H9 (cell line): ENCODE measurements around the gene MGAT4A. TPM values are rescaled to one million over a fixed set of nuclear protein-coding genes. Genes with fewer than 3 reads are reported as not detected.

Experiments
- DNase-seq: peaks from one replicate; pipeline ENCODE4 v3.0.0-alpha.2; 2017
- H2AFZ ChIP-seq: one replicate; pipeline ENCODE4 v1.6.1; 2013; ENCODE audit warnings: mild to moderate bottlenecking, low read length, control low read depth, moderate library complexity
- H2AK5ac ChIP-seq: 2 replicates; pipeline ENCODE4 v1.6.1; 2013; ENCODE audit warnings: low read length, control low read depth, mixed read lengths; ENCODE audit not compliant: insufficient read length
- H2BK120ac ChIP-seq: one replicate; pipeline ENCODE4 v1.6.1; 2013; ENCODE audit warnings: low read depth, mild to moderate bottlenecking, low read length, control low read depth, inconsistent platforms; ENCODE audit not compliant: poor library complexity, severe bottlenecking
- H2BK12ac ChIP-seq: 2 replicates; pipeline ENCODE4 v1.6.1; 2013; ENCODE audit warnings: low read length, control low read depth, mixed read lengths, low read depth; ENCODE audit not compliant: insufficient read length
- H2BK15ac ChIP-seq: 2 replicates; pipeline ENCODE4 v1.6.1; 2013; ENCODE audit warnings: low read depth, low read length, control low read depth
- H2BK20ac ChIP-seq: one replicate; pipeline ENCODE4 v1.6.1; 2013; ENCODE audit warnings: low read depth, mild to moderate bottlenecking, low read length, control low read depth, inconsistent platforms; ENCODE audit not compliant: poor library complexity, severe bottlenecking
- H2BK5ac ChIP-seq: 2 replicates; pipeline ENCODE4 v1.6.1; 2013; ENCODE audit warnings: low read length, control low read depth, mixed read lengths; ENCODE audit not compliant: insufficient read length
- H3K14ac ChIP-seq: 2 replicates; pipeline ENCODE4 v1.6.1; 2013; ENCODE audit warnings: low read length, control low read depth; ENCODE audit not compliant: insufficient read depth
- H3K18ac ChIP-seq: 2 replicates; pipeline ENCODE4 v1.6.1; 2013; ENCODE audit warnings: low read depth, mild to moderate bottlenecking, mixed read lengths, low read length, control low read depth; ENCODE audit not compliant: insufficient read length
- H3K23ac ChIP-seq: 2 replicates; pipeline ENCODE4 v1.6.1; 2013; ENCODE audit warnings: low read length, control low read depth, mixed read lengths, low read depth; ENCODE audit not compliant: insufficient read length
- H3K23me2 ChIP-seq: 2 replicates; pipeline ENCODE4 v1.6.1; 2013; ENCODE audit warnings: low read depth, mild to moderate bottlenecking, mixed read lengths, low read length, control low read depth; ENCODE audit not compliant: insufficient read length, poor library complexity, severe bottlenecking
- H3K27ac ChIP-seq: 2 replicates; pipeline ENCODE4 v1.5.1; 2013; ENCODE audit warnings: low read length, control low read depth, mixed read lengths, low read depth; ENCODE audit not compliant: insufficient read length
- H3K27me3 ChIP-seq: 2 replicates; pipeline ENCODE4 v1.6.1; 2013; ENCODE audit warnings: low read length, control low read depth, inconsistent platforms; ENCODE audit not compliant: insufficient read depth
- H3K4ac ChIP-seq: 2 replicates; pipeline ENCODE4 v1.6.1; 2013; ENCODE audit warnings: low read depth, mild to moderate bottlenecking, control low read depth, inconsistent platforms, low read length, moderate library complexity
- H3K4me1 ChIP-seq: 2 replicates; pipeline ENCODE4 v1.6.1; 2013; ENCODE audit warnings: low read length, control low read depth, inconsistent platforms; ENCODE audit not compliant: insufficient read depth
- H3K4me2 ChIP-seq: 2 replicates; pipeline ENCODE4 v1.6.1; 2013; ENCODE audit warnings: low read length, control low read depth, mixed read lengths; ENCODE audit not compliant: insufficient read length, insufficient read depth
- H3K56ac ChIP-seq: 2 replicates; pipeline ENCODE4 v1.6.1; 2013; ENCODE audit warnings: low read depth, mild to moderate bottlenecking, mixed read lengths, low read length, control low read depth; ENCODE audit not compliant: insufficient read length
- H3K79me1 ChIP-seq: 2 replicates; pipeline ENCODE4 v1.6.1; 2013; ENCODE audit warnings: low read depth, mild to moderate bottlenecking, moderate library complexity, low read length, control low read depth, inconsistent platforms; ENCODE audit not compliant: insufficient read depth, poor library complexity, severe bottlenecking
- H3K79me2 ChIP-seq: 2 replicates; pipeline ENCODE4 v1.6.1; 2013; ENCODE audit warnings: low read length, control low read depth, inconsistent platforms; ENCODE audit not compliant: insufficient read depth
- H3K9ac ChIP-seq: 2 replicates; pipeline ENCODE4 v1.6.1; 2013; ENCODE audit warnings: low read length, control low read depth, mixed read lengths; ENCODE audit not compliant: insufficient read length; ENCODE audit errors: extremely low read depth
- H3K9me3 ChIP-seq: one replicate; pipeline ENCODE4 v1.6.1; 2013; ENCODE audit warnings: low read depth, low read length, inconsistent platforms; ENCODE audit not compliant: control insufficient read depth
- H3T11ph ChIP-seq: one replicate; pipeline ENCODE4 v1.6.1; 2013; ENCODE audit warnings: mild to moderate bottlenecking, low read length, control low read depth, inconsistent platforms
- H4K20me1 ChIP-seq: one replicate; pipeline ENCODE4 v1.6.1; 2013; ENCODE audit not compliant: control insufficient read depth, insufficient read length, insufficient read depth
- H4K5ac ChIP-seq: 2 replicates; pipeline ENCODE4 v1.6.1; 2013; ENCODE audit warnings: low read depth, mild to moderate bottlenecking, mixed read lengths, low read length, control low read depth; ENCODE audit not compliant: insufficient read length
- H4K8ac ChIP-seq: replicated peaks from 2 replicates; pipeline ENCODE4 v1.6.1; 2013; ENCODE audit warnings: low read length, control low read depth, mixed read lengths, low read depth; ENCODE audit not compliant: insufficient read length
- H4K91ac ChIP-seq: 2 replicates; pipeline ENCODE4 v1.6.1; 2013; ENCODE audit warnings: low read depth, mild to moderate bottlenecking, moderate library complexity, mixed read lengths, low read length, control low read depth; ENCODE audit not compliant: insufficient read length
- H3K27ac Mint-ChIP-seq, 3 experiments: 2 replicates in 2 of 3; 3 replicates in 1 of 3; pipeline ENCODE4 v1.8.0; 2020 to 2021; ENCODE audit warnings: mixed read lengths in 3 of 3, mild to moderate bottlenecking in 1 of 3, moderate library complexity in 1 of 3
- H3K27me3 Mint-ChIP-seq: 2 replicates; pipeline ENCODE4 v1.8.0; 2021; ENCODE audit warnings: low read depth, mild to moderate bottlenecking, moderate library complexity, mixed read lengths
- H3K36me3 Mint-ChIP-seq, 3 experiments: 2 replicates in 2 of 3; 3 replicates in 1 of 3; pipeline ENCODE4 v1.8.0; 2020 to 2021; ENCODE audit warnings: low read depth in 3 of 3, mixed read lengths in 3 of 3; ENCODE audit not compliant: insufficient read depth in 1 of 3
- H3K4me1 Mint-ChIP-seq, 2 experiments: 2 replicates each; pipeline ENCODE4 v1.8.0; 2020; ENCODE audit warnings: mixed read lengths in 2 of 2
- H3K4me3 Mint-ChIP-seq, 2 experiments: 2 replicates in 1 of 2; 3 replicates in 1 of 2; pipeline ENCODE4 v1.8.0; 2020 to 2021; ENCODE audit warnings: mild to moderate bottlenecking in 2 of 2, mixed read lengths in 2 of 2, moderate library complexity in 1 of 2
- H3K9me3 Mint-ChIP-seq, 2 experiments: 2 replicates in 1 of 2; 3 replicates in 1 of 2; pipeline ENCODE4 v1.8.0; 2020; ENCODE audit warnings: mild to moderate bottlenecking in 2 of 2, mixed read lengths in 2 of 2, moderate library complexity in 1 of 2
- CTCF ChIP-seq: fragments of 200-600 bp; sonication (generic); conservative IDR thresholded peaks from 3 replicates; pipeline ENCODE4 v1.8.0; 2021; ENCODE audit warnings: antibody characterized with exemption, mild to moderate bottlenecking
- WGBS: extraction: QIAGEN DNeasy Blood & Tissue Kit; methylation state at CpG from one replicate; pipeline ENCODE4 v1.1.7; 2013; ENCODE audit warnings: missing lambda C conversion rate, low lambda C conversion rate, mixed read lengths; ENCODE audit not compliant: insufficient read length; ENCODE audit errors: extremely low coverage; 5-methylcytosine and 5-hydroxymethylcytosine counted together
- total RNA-seq: library from RNA; stranded (reverse); gene quantifications from 2 replicates; pipeline ENCODE4 v1.2.1, GENCODE V29; 2021

MGAT4A gene
- total RNA-seq, 1 experiment from 2014 or later: 3.5 TPM

GRCh38 chr2:98706591-98706990 is 24.3 kb downstream of the MGAT4A start:
- H3K4ac ChIP-seq: no peak overlapping the region

More at GRCh38 chr2:98706591-98706990, 24.3 kb downstream of the MGAT4A start:
- no peak overlapping the region for H3K4me2 ChIP-seq
- no peak overlapping the region for H3K9ac ChIP-seq
- H2BK20ac ChIP-seq: no peak overlapping the region
- DNase-seq: no peak
- H2AK5ac ChIP-seq: no peak overlapping the region
- no peak overlapping the region for H2BK12ac ChIP-seq
- H3K23me2 ChIP-seq: no peaks in the 10 kb centered on the region
- no peak overlapping the region for H2BK5ac ChIP-seq
- Mint-ChIP-seq H3K4me3 (no peak overlapping the region), H3K27ac (no peak overlapping the region), H3K4me1 (no peaks in the 10 kb centered on the region), H3K27me3 (peaks cover 4% of the 10 kb centered on the region), H3K9me3 (no peaks in the 10 kb centered on the region), H3K36me3 (no peaks in the 10 kb centered on the region; a peak in 1 of 7 replicates)
- H4K91ac ChIP-seq: no peak overlapping the region
- H3K23ac ChIP-seq: no peak overlapping the region
- no peak overlapping the region for H2AFZ ChIP-seq
- no peak for TF ChIP-seq CTCF
- no peaks in the 10 kb centered on the region for H3K27me3 ChIP-seq
- no CpG with 5 or more reads among the region's 2 CpGs for WGBS
- no peaks in the 10 kb centered on the region for H3K79me2 ChIP-seq
- no peak overlapping the region for H4K8ac ChIP-seq
- H2BK120ac ChIP-seq: no peak overlapping the region
- H2BK15ac ChIP-seq: no peak overlapping the region
- H4K20me1 ChIP-seq: no peaks in the 10 kb centered on the region
- no peak overlapping the region for H3T11ph ChIP-seq
- no peak overlapping the region for H3K14ac ChIP-seq
- H3K56ac ChIP-seq: no peak overlapping the region
- H3K79me1 ChIP-seq: no peaks in the 10 kb centered on the region
- H3K27ac ChIP-seq: no peak overlapping the region
- H3K18ac ChIP-seq: no peak overlapping the region
- H3K4me1 ChIP-seq: no peaks in the 10 kb centered on the region
- no peaks in the 10 kb centered on the region for H3K9me3 ChIP-seq
- no peak overlapping the region for H4K5ac ChIP-seq
